LNCaP clone FGC (cell line): ENCODE data around the gene FOLR2.

Source experiments
- DNase-seq: peaks from one replicate; pipeline ENCODE4 v3.0.0-alpha.2; 2011; ENCODE audit warnings: low read depth
- H3K4me3 ChIP-seq: 2 replicates; pipeline ENCODE4 v1.5.1; 2011; ENCODE audit warnings: mild to moderate bottlenecking, low read depth, low read length, control low read depth
- CTCF ChIP-seq: IDR thresholded peaks from 2 replicates; pipeline ENCODE4 v1.5.1; 2012; ENCODE audit warnings: mild to moderate bottlenecking; ENCODE audit not compliant: control insufficient read depth, insufficient read depth; ENCODE audit errors: extremely low read depth

The FOLR2 gene

DNA sequence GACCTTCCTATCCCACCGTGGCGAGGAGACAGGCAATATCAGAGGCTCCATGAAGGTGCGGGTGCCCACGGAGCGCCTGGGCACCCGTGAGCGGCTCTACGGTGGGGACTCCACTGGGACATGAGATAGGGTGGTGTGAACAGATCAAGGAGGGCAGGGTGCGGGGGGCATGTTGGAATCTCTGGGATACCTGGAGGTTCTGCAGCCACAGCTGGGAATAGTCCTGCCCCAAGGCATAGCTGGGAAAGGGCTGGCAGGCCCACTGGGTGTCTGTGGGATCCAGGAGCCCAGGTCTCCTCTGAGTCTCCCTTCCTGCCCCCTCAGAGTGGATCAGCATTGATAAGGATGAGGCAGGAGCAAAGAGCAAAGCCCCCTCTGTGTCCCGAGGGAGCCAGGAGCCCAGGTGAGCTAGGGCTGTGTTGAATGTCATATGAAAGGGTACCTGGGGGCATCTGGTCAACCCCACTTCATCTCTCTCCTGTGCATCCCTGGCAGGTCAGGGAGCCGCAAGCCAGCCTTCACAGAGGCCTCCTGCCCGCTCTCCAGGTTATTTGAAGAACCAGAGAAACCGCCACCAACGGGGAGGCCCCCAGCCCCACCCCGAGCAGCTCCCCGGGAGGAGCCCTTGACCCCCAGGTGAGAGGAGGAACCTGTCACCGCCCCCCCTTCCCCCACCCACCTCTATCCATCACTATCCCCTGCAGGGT is 18.9 kb downstream of the FOLR2 start:
- DNase-seq = no peak
- no peak overlapping the region for H3K4me3 ChIP-seq
- TF ChIP-seq CTCF = no peak

- no peak for TF ChIP-seq CTCF
- H3K4me3 ChIP-seq = no peak overlapping the region
Measured at GRCh38 chr11:72236083-72236697, 19.6 kb downstream of the FOLR2 start.

DNA sequence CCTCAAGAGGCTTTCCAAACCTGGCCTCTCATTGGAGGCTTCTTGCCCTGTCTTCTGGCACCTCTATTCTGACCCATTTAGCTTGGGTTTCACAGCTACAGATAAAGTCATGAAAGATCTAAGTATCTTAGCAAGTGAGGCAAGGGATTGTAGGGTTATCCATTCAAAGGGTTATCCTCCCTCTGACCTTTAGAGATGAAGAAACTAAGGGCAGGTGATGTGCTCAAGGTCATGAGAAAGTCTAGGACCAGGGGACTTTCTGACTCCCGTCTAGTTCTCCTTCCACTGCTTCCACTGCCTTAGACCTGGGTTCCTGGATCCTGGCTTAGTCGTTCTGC is 20.1 kb downstream of the FOLR2 start:
- TF ChIP-seq CTCF = no peak
- no peak for DNase-seq
- no peak overlapping the region for H3K4me3 ChIP-seq

More at GRCh38 chr11:72236083-72236697, 19.6 kb downstream of the FOLR2 start:
- no peak for DNase-seq

DNA sequence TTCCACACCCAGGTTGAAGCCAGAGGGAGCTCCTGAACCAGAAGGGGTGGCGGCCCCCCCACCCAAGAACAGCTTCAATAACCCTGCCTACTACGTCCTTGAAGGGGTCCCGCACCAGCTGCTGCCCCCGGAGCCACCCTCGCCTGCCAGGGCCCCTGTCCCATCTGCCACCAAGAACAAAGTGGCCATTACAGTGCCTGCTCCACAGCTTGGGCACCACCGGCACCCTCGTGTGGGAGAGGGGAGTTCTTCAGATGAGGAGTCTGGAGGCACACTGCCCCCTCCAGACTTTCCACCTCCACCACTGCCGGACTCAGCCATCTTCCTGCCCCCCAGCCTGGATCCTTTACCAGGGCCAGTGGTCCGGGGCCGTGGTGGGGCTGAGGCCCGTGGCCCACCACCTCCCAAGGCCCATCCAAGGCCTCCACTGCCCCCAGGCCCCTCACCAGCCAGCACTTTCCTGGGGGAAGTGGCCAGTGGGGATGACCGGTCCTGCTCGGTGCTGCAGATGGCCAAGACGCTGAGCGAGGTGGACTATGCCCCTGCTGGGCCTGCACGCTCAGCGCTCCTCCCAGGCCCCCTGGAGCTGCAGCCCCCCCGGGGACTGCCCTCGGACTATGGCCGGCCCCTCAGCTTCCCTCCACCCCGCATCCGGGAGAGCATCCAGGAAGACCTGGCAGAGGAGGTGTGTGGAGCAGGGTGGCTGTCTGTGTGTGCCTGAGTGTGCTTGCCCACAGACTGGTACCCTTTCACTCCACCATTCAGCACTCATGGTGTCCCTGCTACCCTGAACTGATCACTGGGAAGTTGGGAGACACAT is 20.7 kb downstream of the FOLR2 start:
- TF ChIP-seq CTCF = no peak
- no peak overlapping the region for H3K4me3 ChIP-seq

GRCh38 chr11:72238040-72238450 is 21.5 kb downstream of the FOLR2 start:
- no peak for DNase-seq
- peak; percentile 84 for TF ChIP-seq CTCF
- H3K4me3 ChIP-seq = no peak overlapping the region

More for the DNA sequence above, 20.7 kb downstream of the FOLR2 start:
- DNase-seq = no peak

- H3K4me3 ChIP-seq = no peak overlapping the region
- DNase-seq = no peak
- TF ChIP-seq CTCF = no peak
Measured at GRCh38 chr11:72238492-72239312, 22.1 kb downstream of the FOLR2 start.
